A549 (cell line): Measurements from ENCODE around the gene L3HYPDH.

ENCODE experiments used
- CTCF ChIP-seq: fragments of >200 bp; sonication (Bioruptor Twin); formaldehyde crosslinking; IDR thresholded peaks from 3 replicates; pipeline ENCODE4 v1.5.1; 2016
- EP300 ChIP-seq, 2 experiments: fragments of >200 bp; sonication (Bioruptor Twin); formaldehyde crosslinking; IDR thresholded peaks; 2 replicates in 1 of 2; 3 replicates in 1 of 2; pipeline ENCODE4 v1.6.1; 2016 to 2017
- HDAC2 ChIP-seq: fragments of 200-600 bp; sonication (generic); IDR thresholded peaks from 2 replicates; pipeline ENCODE4 v1.6.1; 2016
- POLR2A ChIP-seq: IDR thresholded peaks from 2 replicates; pipeline ENCODE4 v1.6.1; 2012; ENCODE audit warnings: mild to moderate bottlenecking, low read length
- REST ChIP-seq: fragments of 200-600 bp; sonication (generic); IDR thresholded peaks from 2 replicates; pipeline ENCODE4 v1.6.1; 2016; ENCODE audit warnings: antibody characterized with exemption, mild to moderate bottlenecking, moderate library complexity
- TF ChIP-seq, protein P1 (sequence below): IDR thresholded peaks from 2 replicates; pipeline ENCODE4 v1.6.1; 2012

- TF ChIP-seq CTCF (no peak), POLR2A (no peak), EP300 (IDR thresholded peaks at IDR 0.05) (no peak), REST (no peak), HDAC2 (no peak)
- TF ChIP-seq, protein P1, sequence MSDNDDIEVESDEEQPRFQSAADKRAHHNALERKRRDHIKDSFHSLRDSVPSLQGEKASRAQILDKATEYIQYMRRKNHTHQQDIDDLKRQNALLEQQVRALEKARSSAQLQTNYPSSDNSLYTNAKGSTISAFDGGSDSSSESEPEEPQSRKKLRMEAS = no peak
These were observed 25.7 kb downstream of the L3HYPDH start for GRCh38 chr14:59458486-59458885.
